ENCODE results near the gene SYNJ2BP.

Gene SYNJ2BP

GRCh38 chr14:70391493-70392391, 25.1 kb downstream of the SYNJ2BP start:
- TF ChIP-seq ZBTB7A (IDR thresholded peaks at IDR 0.05; ENCODE audit: low read depth) (no peak), YY1 (IDR thresholded peaks at IDR 0.05; ENCODE audit: low read depth) (no peak), TAF1 (IDR thresholded peaks at IDR 0.05; ENCODE audit: low read depth) (no peak), TEAD4 (IDR thresholded peaks at IDR 0.05) (no peak), MAX (IDR thresholded peaks at IDR 0.05) (no peak), EGR1 (IDR thresholded peaks at IDR 0.05) (no peak), NFIC (IDR thresholded peaks at IDR 0.05) (no peak), FOXM1 (IDR thresholded peaks at IDR 0.05; ENCODE audit: borderline replicate concordance, low read depth) (no peak)

GRCh38 chr14:70382536-70382935, 34.4 kb downstream of the SYNJ2BP start:
- TF ChIP-seq NFIC (IDR thresholded peaks at IDR 0.05) (no peak), CREB1 (IDR thresholded peaks at IDR 0.05; ENCODE audit: low read depth) (no peak), MAX (IDR thresholded peaks at IDR 0.05) (no peak), EP300 (IDR thresholded peaks at IDR 0.05; ENCODE audit: borderline replicate concordance) (no peak), ZBTB7A (IDR thresholded peaks at IDR 0.05; ENCODE audit: low read depth) (no peak), USF1 (IDR thresholded peaks at IDR 0.05) (no peak), EGR1 (IDR thresholded peaks at IDR 0.05) (no peak), TAF1 (IDR thresholded peaks at IDR 0.05; ENCODE audit: low read depth) (no peak), CEBPB (IDR thresholded peaks at IDR 0.05) (no peak), RAD21 (IDR thresholded peaks at IDR 0.05; ENCODE audit: low read depth) (no peak), YY1 (IDR thresholded peaks at IDR 0.05; ENCODE audit: low read depth) (no peak), REST (IDR thresholded peaks at IDR 0.05; ENCODE audit: low read depth) (no peak)

GRCh38 chr14:70380824-70381223, 36.1 kb downstream of the SYNJ2BP start:
- TF ChIP-seq NFIC (IDR thresholded peaks at IDR 0.05) (no peak), TAF1 (IDR thresholded peaks at IDR 0.05; ENCODE audit: low read depth) (no peak), FOXM1 (IDR thresholded peaks at IDR 0.05; ENCODE audit: borderline replicate concordance, low read depth) (no peak), REST (IDR thresholded peaks at IDR 0.05; ENCODE audit: low read depth) (no peak), CREB1 (IDR thresholded peaks at IDR 0.05; ENCODE audit: low read depth) (no peak), ZBTB7A (IDR thresholded peaks at IDR 0.05; ENCODE audit: low read depth) (no peak), YY1 (IDR thresholded peaks at IDR 0.05; ENCODE audit: low read depth) (no peak), RAD21 (IDR thresholded peaks at IDR 0.05; ENCODE audit: low read depth) (no peak), TCF12 (IDR thresholded peaks at IDR 0.05; ENCODE audit: low read depth) (no peak), EP300 (IDR thresholded peaks at IDR 0.05; ENCODE audit: borderline replicate concordance) (no peak), CEBPB (IDR thresholded peaks at IDR 0.05) (no peak), EGR1 (IDR thresholded peaks at IDR 0.05) (no peak), MAX (IDR thresholded peaks at IDR 0.05) (no peak), TEAD4 (IDR thresholded peaks at IDR 0.05) (no peak)

- TF ChIP-seq USF1 (IDR thresholded peaks at IDR 0.05) (no peak), RAD21 (IDR thresholded peaks at IDR 0.05; ENCODE audit: low read depth) (no peak), REST (IDR thresholded peaks at IDR 0.05; ENCODE audit: low read depth) (no peak), NFIC (IDR thresholded peaks at IDR 0.05) (no peak), MAX (IDR thresholded peaks at IDR 0.05) (no peak), ZBTB7A (IDR thresholded peaks at IDR 0.05; ENCODE audit: low read depth) (no peak), EGR1 (IDR thresholded peaks at IDR 0.05) (no peak), TAF1 (IDR thresholded peaks at IDR 0.05; ENCODE audit: low read depth) (no peak), EP300 (IDR thresholded peaks at IDR 0.05; ENCODE audit: borderline replicate concordance) (no peak), CEBPB (IDR thresholded peaks at IDR 0.05) (no peak), FOXM1 (IDR thresholded peaks at IDR 0.05; ENCODE audit: borderline replicate concordance, low read depth) (no peak), YY1 (IDR thresholded peaks at IDR 0.05; ENCODE audit: low read depth) (no peak)
Observed at GRCh38 chr14:70378696-70379095, 38.2 kb downstream of the SYNJ2BP start.

All from Ishikawa (cell line).